Amygdala (tissue), 56 donors: ENCODE results near the gene TNFSF18.

ENCODE experiments used
- DNase-seq, 56 donors: peaks; one replicate each; lab custom pipeline; 2025; lab: John Stamatoyannopoulos, UW

Gene TNFSF18

DNA sequence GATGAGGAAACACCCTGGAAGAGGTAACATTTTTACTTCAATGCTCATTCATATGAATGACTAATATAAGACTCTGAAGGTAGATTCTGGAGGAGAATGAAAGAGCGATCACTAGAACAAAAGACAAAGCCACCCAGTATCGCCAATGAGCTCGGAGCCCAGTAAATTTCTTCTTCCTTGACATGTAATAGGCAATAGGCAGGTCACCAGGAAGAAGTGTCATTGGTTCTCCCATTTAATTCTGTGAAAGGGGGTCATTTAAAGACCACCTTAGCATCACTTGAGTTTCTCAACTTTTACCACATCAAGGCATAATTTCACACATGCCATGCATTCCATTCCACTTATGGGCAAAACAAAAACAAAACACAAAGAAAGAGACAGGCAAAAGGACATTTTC lies 7.9 kb downstream of the TNFSF18 start:
- DNase-seq, result no peak

DNA sequence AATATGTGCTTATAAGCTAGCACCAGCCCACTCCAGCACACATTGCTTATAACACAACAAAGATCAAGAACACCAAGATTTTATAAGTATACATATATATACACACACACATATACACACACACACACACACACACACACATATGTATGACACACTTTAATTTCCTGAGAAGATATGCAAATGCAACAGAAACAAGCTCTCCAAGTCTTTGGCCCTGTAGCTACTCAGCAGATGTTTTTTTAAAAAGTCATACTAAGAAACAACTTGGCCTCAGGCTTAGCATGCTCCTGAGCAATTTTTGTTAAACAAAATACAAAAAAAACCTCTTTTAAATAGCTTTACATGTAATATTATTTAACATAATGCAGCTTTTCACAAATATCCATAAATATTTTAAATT lies 11.1 kb downstream of the TNFSF18 start:
- DNase-seq, result no peak

DNA sequence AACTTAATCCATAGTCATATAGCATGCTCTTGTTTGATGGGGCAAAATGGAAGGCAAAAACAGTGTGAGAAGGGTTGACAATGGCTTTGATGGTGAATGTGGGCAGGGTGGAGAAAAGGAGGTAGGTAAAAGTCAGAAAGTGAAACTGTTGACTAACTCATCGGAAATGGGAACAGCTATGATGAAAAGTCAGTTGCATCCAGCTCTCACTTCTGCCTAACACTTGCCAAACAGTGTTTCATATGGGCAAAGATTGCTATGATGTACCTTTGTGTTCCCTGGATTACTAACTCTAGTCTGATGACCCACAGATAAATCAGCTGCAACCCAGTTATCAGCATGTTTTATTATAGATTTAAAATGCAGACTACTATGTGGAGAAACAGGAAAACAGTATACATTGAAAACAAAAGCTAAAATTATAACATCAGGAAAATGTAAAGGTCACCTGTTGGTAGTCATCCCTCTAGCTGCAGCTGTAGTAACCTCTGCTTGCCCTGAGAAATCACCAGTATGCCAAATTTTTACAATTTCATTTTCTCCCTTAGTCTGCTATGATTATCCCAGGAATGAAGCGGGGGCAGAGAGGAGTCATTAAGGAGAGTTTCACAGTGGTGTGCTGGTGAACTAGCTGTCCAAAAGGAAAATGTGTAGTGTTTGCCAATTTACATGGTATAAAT lies 11.7 kb downstream of the TNFSF18 start:
- DNase-seq, result no peak

DNA sequence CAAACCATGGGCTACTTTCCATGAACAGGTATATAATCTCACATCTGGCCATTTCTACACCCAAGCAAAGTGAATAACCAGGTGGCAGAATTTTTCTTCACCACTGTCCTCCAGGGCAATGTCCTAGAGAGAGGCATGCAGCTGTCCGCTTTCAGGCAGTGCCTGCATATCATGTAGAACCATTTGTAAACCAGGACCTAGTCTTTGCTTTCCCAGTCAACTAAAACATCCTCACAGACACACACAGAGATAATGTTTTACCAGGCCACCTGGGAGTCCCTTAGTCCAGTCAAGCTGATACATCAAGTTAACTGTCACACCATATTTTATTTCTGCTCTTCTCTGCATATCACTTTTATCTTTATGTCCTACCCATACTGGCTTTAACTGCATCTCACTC lies 26.2 kb downstream of the TNFSF18 start:
- DNase-seq, result no peak

DNA sequence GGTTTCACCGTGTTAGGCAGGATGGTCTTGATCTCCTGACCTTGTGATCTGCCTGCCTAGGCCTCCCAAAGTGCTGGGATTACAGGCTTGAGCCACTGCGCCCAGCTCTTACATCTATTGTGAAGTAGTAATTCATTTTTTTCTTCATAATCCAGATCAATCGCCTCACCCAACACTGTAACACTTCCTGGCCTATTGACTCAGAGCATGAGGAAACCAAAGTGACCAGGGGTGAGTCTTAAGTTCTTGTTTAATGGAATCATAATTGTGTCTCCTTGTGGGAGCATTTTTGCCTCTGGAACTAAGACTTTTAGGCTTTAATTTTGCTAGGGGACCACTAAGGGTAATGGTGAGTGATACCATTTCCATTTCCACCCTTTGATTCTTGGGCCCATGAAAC lies 27.4 kb downstream of the TNFSF18 start:
- no peak for DNase-seq

DNA sequence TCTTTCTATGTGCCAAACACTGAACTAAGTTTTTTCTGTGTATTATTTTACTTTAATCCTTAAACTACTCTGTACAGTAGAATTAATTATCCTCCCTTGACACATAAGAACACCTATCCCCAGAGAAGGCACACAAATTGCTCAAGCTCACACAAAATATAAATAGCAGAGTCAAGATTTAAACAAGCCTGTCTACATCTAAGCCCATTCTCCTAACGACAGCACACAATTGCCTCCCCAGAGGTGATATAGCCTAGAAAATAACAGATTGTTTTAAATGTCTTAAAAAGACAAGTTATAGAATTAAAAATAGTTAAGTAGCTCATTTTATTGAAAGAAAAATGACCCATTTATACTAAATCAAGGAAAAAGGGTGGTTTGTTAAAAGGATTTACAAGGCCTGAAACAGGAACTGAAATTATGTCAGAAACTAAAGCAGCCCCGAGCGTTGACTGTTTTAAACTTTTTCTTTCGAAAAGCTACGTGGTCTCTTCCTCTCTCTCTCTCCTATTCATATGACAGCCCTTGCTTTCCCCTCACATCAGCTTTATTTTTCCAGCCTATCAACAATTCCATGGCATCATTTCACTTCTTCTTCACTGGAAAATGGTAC lies 30.5 kb downstream of the TNFSF18 start:
- no peak for DNase-seq

DNA sequence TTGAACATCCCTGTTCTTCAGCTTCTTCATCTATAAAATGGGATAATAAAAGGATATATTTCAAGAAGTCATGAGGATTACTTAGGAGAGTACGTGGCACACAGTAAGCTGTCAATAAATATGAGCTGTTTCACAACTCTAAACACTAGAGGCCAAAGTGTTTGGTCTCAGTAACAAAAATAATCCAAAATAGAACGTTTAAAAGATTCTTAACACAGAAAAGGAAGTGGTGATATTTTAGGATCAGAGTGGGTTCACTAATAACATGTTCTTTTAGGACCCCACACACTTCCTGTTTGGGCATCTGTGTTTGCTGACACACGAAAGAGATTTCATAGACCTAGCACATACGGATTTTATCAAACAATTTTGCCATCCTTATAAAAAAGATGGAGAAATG lies 32.9 kb downstream of the TNFSF18 start:
- no peak for DNase-seq

DNA sequence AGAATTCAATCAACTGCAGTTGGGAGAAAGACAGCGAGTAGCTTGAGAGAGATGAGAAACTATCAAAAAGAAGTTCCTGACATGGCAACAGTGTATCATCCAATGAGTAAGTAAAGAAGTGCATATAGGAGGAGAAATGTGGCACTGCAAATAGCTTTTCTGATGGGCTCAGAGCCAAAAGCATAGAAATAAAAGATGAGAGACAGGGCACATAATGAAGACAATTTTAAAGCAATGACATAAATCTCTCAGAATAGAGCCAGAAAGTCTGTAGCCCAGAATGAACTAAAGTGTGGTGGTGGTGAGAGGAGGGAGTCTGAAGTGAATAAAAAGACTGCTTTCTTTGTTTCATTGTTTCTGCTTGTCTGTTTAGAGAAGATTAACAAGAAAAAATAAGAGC lies 34.3 kb downstream of the TNFSF18 start:
- no peak for DNase-seq

DNA sequence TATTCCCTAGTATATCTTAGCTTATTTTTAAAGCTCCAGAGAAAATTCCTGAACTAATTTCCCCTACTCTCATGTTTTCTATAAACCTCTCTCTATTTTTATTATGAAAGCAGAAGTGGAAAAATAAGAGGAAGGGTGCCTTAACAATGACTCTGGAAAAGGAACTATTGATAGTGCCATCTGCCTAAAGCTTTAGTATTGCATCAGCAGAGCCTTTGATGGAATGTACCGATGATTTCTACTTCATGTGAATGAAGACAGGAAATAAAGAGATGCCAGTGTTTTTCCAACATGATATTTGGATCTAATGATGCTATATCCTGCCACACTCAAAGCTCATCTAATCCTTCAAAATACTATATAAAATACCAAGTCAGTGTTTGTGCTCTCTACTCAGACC lies 35.1 kb downstream of the TNFSF18 start:
- DNase-seq, result no peak

DNA sequence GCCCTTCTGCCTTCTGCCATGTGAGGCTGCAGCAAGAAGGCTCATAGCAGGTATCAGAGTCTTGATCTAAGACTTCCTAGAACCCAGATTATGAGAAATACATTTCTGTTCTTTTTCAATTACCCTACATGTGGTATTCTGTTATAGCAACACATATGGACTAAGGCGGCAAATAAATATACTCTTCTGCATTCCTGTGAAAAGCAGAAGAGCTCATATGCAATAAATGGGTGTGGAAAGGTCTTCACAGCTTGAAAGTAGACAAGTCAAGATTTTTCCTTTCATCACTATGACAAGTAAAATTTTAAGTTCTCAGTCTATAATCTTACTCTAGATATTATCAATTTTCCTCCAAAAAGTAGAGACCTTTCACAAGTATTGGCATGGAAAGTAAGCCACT lies 36.6 kb downstream of the TNFSF18 start:
- no peak for DNase-seq

DNA sequence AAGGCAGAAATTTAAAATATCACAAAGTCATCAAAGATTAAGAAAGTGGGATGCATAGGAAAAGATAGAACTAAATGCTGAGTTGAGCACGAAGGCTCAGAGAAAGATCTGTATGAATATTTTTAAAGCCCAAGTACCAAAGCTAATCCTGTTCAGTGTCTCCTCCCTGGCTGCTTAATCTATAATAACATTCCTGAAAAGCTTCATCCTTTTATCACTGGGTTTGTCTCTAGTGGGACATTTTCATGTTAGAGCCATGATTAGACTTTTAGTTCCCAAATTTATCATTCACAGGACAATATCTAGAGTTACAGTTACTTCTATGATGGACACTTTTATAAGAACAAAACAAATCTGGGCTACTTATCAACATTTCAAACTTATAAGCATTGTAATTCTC lies 38.6 kb downstream of the TNFSF18 start:
- DNase-seq, result no peak

DNA sequence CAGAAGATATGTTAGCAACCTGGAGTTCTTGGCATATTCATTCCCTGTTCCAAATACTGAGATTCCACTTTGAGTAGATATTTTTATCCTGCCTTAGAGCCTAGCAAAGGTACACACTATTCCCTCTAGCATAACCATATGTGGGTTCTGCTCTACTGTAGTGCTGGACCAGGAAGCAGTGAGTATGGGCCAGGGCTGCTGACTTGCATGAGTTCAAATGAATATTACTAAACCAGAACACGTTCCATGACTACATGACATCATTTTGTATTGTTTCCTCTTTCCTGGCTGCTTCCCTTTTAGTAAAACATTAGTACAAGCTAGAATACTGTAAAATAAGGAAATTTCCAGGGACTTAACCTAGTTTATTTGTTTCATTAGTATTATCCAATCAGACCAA lies 41.1 kb downstream of the TNFSF18 start:
- peak in 1 of 56 donors; percentile 0 for DNase-seq

DNA sequence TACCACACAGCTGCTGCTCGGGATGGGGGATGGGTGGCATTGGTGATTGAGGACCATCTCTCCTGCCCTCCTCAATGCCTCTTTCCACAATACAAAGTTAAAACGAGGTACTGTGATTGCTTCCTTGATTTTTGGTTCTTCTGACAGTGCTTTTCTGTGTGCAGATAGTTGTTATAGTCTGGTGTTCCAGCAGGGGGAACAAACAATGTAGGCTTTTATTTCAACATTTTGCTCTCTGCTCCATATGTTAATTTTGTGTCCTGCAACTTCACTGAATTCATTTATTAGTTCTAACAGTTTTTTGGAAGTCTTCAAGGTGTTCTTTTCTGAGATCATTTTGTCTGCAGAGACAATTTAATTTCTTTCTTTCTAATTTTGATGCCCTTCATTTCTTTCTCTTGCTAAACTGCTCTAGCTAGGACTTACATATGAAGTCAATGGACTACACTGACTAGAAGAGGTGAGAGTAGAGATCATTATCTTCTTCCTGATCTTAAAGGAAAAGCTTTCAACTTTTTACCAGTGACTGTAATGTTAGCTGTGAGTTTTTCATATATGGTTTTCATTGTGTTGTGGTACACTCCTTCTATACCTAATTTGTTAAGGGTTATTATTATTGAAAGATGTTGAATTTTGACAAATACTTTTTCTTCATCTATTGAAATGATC lies 45.4 kb downstream of the TNFSF18 start:
- no peak for DNase-seq

DNA sequence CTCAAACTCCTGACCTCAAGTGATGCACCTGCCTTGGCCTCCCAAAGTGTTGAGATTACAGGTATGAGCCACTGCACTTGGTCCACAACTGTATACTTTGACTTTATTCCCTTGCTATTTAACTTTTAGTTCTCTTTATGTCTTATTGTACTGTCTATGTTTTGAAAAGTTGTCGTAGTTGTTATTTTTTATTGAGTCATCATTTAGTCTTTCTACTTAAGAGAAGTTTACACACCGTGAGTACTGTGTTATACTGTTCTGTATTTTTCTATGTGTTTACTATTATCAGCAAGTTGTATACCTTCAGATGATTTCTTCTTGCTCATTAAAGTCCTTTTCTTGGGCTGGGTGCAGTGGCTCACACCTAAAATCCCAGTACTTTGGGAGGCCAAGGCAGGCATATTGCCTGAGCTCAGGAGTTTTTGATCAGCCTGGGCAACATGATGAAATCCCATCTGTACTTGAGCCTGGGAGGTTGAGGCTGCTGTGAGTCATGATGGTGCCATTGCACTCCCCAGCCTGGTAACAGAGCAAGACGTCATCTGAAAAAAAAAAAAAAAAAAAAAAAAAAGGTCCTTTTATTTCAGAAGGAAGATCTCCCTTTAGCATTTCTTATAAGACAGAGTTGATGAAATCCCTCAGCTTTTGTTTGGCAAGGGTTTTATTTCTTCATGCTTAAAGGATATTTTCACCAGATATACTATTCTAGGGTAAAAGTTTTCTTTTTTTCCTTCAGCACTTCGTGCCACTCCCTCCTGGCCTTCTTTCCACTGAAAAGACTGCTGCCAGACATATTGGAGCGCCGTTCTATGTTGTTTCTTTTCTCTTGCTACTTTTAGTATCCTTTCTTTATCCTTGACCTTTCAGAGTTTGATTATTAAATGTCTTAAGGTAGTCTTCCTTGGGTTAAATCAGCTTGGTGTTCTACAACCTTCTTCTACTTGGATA lies 47.6 kb downstream of the TNFSF18 start:
- no peak for DNase-seq

DNA sequence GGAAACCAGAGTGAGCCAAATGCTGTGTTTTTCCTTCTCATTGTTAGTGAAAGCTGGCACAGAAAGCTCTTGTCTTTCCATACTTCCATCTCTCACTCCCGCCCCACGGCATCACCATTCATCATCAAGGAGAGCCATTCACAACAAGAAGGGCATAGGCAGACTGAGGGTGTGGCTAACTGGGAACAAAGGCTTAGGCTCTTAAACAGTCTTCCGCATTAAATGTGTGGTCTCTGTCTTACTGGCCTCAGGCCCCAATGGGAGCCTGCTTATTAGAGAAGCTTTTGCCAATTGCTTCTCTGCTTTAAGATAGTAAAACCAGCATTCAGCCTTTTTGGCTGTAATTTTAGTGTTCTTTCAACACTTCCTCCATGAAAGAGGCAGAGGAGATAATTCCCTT lies 51.4 kb downstream of the TNFSF18 start:
- no peak for DNase-seq

DNA sequence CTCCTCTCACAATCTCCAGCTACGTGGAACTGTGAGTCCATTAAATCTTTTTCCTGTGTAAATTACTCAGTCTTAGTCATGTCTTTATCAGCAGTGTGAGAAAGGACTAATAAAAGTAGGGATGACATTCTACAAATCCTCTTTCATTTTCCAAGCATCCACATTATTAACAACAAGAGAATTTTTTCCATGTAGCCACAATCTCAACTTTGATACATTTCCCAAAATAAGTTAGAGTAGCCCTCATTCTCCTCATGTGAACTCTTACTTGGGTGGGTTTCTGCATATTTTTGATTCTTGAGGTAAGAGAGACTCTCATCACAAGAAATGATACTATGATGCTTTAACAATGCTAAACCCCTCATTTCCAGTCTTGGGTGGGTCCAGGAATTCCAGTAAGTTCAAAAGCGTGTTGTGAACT lies 52.8 kb downstream of the TNFSF18 start:
- no peak for DNase-seq

DNA sequence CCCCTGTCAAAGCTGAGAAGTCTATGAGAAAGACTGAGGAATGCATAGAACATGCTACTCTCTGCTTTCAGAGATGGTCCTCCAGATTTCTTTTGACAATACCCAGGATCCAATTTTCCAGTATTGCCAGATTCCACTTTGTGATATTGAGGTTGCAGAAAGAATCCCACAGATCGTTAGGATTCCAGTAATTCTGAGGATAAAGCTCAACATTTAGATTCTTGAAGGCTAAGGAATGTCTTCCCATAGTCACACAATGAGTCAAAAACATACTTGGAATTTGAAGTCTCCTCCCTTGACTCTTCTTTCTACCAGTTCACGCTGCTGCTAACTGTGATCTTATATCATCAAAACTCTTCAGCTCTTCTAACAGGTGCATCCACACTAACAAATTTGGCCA lies 57.1 kb downstream of the TNFSF18 start:
- no peak for DNase-seq

DNA sequence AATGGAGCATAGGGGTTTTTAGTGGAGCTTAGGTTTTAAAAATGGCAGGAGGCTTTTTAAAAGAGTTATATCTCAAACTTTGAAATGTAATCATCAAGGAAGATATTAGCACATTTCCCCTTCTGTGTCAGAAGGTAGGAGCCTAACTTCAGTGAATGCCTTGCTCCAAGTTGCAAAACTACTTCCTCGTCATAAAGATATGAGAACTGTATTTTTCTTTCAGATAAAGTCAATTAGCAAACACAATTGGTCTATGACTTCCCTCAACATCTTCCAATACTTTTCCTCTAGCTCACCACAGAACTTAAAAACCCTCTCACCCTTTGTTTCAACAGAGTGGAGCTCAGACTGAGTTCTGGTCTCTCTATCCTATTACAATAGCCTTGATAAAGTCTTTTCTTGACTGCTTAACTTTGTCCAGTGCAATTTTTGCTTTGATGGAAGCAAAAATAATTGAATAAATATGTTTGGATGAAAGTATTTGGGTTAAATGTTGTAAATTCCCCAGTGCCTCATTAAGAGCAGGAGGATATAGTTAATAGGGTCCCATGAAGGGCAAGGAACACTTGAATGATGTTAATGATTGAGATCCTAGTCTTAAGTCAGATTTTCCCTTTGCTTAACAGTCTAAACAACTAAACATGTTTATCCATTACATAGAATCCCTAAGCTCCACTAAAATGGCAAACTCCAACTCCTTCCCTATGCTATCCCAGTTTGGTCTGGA lies 58.9 kb downstream of the TNFSF18 start:
- DNase-seq, result no peak

DNA sequence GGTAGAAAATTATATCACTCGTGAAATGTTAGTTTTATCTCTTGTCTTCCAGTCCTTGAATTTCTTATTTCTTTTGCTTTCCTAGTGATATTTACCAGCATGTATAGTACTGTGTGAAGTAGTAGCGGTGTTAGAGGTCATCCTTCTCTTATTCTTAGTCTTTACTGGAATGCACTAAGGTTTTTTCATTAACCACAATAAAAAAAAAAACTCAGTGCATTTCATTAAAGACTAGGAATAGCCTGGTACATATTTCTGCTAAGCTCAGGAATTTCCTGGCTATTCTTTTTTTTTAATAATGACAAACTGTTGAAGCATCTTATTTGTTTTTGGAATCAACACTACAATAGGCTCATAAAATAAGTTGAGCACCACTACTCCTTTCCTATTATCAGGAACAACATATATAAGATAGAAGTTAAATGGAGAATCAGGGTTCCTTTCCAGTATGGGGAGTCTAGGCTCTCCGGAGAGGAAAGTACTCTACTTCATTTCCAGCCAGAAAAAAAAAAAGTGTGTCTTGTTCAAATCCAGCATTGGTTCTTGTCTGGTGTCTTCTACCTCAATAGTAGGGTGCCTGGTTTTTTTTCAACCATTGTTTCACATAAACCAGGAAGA lies 60.0 kb downstream of the TNFSF18 start:
- no peak for DNase-seq
